ENCODE measurements around the gene DDX55. TPM values are rescaled to one million over a fixed set of nuclear protein-coding genes. Genes with fewer than 3 reads are reported as not detected.
"Not testable (repeated sequence)": the region's sequence is repeated elsewhere in the genome, so short reads cannot be mapped to it uniquely, and the experiment has no call there.

The DDX55 gene
- total RNA-seq, 2 donors from 2014 or later, result 40.8 to 57.4 TPM

DNA sequence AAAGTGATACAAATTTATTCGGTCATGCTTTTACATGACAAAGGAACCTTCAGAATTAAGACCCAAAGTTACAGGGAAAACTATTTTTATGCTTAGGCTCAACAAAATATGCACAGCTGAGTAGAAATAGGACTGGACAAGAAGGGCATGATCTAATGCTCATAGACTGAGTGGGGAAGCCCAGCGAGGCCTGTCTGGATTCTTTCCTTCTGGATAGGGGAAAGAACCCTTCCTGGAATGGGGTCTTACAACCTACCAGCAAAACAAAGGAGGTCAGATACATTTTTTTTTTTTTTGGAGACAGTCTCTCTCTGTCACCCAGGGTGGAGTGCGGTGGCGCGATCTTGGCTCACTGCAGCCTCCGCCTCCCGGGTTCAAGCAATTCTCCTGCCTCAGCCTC, 2.2 kb upstream of the DDX55 start:
- DNase-seq (ENCODE audit: low spot score in 2 of 2) (no peak), ATAC-seq (no peak)
- Mint-ChIP-seq H3K27ac (peak overlapping the region in 1 of 2 donors; percentile 47), H3K36me3 (peaks cover 21% of the 10 kb centered on the region in 2 donors), H3K9me3 (no peaks in the 10 kb centered on the region)

DNA sequence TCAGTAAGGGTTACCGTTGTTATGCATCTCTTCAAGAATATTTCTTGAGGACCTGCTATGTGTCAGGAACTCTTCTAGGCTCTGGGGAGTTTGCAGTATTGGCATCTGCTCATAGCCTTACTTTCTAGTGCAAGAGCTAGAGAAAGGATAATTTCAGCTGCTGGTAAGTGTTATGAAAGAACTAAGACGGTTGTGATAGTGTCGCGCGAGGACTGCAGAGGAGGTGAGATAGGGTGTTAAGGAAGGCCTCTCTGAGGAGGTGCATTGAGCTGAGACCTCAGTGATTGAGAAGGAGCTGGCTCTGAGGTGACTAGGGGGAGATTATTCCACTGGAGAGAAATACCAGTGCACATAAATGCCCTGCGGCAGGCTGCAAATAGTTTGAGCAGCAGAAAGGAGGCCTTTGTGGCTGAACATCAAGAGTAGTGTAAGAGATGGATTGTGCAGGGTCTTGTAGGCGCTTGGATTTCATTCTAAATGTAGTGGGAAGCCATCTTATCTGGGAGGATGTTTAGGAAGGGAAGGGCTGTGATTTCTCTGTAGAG, 824 bp downstream of the DDX55 start:
- Mint-ChIP-seq H3K36me3 (peaks cover 28 to 34% of the 10 kb centered on the region in 2 donors), H3K27ac (peak overlapping the region; percentile 84 to 92), H3K9me3 (no peaks in the 10 kb centered on the region)
- ATAC-seq (peak; percentile 1 to 17), DNase-seq (ENCODE audit: low spot score in 2 of 2) (no peak)

DNA sequence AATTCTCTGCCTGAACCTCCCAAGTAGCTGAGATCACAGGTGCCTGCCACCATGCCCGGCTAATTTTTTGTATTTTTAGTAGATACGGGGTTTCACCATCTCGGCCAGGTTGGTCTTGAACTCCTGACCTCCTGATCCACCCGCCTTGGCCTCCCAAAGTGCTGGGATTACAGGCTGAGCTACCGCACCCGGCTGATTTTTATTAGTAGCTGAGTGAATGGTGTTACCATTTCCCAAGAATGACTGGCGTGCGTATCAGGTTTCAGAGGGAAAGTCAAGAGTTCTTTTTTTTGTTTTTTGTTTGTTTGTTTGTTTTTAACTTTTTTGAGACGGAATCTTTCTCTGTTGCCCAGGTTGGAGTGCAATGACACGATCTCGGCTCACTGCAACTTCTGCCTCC, 1.6 kb downstream of the DDX55 start:
- peak overlapping the region; percentile 54 to 84 for H3K27ac Mint-ChIP-seq
- peaks cover 32 to 41% of the 10 kb centered on the region in 2 donors for H3K36me3 Mint-ChIP-seq
- ATAC-seq; H3K9me3 Mint-ChIP-seq; DNase-seq (ENCODE audit: low spot score in 2 of 2): not testable (repeated sequence)

DNA sequence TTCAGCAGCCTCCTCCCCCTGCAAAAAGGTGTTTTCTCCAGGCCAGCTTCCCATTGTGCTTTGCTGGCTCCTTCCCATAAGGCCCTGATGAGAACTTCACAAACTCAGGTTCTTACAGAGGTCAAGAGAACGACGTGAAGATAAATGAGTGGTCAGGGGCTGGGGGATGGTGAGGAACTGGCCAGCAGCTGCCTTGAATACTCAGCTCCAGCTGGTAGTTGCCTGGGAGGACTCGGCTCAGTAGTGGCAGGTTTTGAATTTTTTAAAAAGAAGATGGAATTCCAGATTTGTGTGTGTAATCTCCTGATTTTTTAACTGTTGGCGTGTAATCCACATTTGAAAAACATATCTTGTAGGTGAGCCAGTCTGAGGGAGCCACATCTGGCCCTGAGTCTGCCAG, 5.9 kb downstream of the DDX55 start:
- no peaks in the 10 kb centered on the region for H3K9me3 Mint-ChIP-seq
- DNase-seq (ENCODE audit: low spot score in 2 of 2) (no peak), ATAC-seq (no peak)
- peak overlapping the region in 1 of 2 donors; percentile 25 for H3K27ac Mint-ChIP-seq
- peaks cover 18 to 46% of the 10 kb centered on the region in 2 donors for H3K36me3 Mint-ChIP-seq

DNA sequence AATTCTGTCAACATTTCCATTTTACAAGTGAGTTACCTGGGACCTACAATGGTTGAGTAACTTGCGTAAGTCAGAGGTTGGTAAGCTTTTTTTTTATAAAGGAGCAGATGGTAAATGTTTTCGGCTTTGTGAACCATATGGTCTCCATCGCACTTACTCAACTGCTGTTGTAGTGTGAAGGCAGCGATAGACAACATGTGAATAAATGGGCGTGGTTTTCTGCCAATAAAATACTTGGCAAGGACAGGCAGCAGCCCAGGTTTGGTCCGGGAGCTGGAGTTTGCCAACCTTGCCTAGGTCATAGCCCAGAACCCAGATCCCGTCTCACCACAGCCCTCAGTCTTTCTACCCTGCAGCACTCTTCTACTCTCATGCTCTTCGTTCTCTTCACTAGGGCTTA, 6.3 kb downstream of the DDX55 start:
- ATAC-seq, result no peak
- Mint-ChIP-seq H3K27ac (no peak overlapping the region), H3K9me3 (no peaks in the 10 kb centered on the region), H3K36me3 (peaks cover 16 to 46% of the 10 kb centered on the region in 2 donors)
- no peak for DNase-seq (ENCODE audit: low spot score in 2 of 2)

DNA sequence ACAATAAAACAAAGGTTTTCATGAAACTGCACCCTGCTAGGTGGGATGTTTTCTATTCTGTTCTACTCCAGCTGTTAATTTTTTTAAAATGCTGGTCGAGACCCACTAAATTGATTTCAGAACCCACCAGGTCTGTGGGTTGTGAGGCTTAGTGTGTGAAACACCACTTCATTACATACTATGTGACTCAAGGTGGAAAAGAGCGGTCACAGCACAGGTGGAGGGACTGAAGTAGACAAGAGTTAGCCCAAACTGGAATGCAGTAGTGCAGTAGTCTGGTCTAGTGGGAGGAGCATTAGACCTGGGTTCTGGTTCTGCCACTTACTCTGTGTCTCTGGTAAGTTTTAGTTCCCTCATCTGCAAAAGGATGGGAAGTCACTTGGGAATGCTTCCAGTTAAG, 12.2 kb downstream of the DDX55 start:
- ATAC-seq (peak; percentile 46 to 81), DNase-seq (ENCODE audit: low spot score in 2 of 2) (no peak)
- Mint-ChIP-seq H3K36me3 (peaks cover 7 to 34% of the 10 kb centered on the region in 2 donors), H3K27ac (peak overlapping the region in 1 of 2 donors; percentile 93), H3K9me3 (no peaks in the 10 kb centered on the region)

DNA sequence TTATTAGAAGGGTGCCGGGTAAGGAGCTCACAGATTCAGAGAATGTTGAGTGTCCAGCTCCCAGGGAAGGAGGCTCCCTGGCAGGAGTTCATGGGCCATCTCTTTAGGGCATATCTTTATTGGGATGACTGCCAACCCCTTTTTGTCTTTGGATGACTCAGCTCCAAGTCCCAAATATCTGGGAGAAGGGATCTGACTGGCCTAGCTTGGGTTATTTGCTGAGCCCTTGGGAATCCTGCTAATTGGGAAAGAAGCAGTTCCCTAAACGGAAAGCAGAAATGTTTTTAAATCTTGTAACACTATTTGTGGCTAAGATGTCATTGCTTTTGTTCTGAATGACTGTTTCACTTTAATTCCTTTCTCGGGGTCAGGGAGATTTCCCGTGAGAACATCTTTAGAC, 12.6 kb downstream of the DDX55 start:
- ATAC-seq (no peak), DNase-seq (ENCODE audit: low spot score in 2 of 2) (no peak)
- Mint-ChIP-seq H3K36me3 (peaks cover 7 to 34% of the 10 kb centered on the region in 2 donors), H3K9me3 (no peaks in the 10 kb centered on the region), H3K27ac (peak overlapping the region; percentile 7 to 93)

DNA sequence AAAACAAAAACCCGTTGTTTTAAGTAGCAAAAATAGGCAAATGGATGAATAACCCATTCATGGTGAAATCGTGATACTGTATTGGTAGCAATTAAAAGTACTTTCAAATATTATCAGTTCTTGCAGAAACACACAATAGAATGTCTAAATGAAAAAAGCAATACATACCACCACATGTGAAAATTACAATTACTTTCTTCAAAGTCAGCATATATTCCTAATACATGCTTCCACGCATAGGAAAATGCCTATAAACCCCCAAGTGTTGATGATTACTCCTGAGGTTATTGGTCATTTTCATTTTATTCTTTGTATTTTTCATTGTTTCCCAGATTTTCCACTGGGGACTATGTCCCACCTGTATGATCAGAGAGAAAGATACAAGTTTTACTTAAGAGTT, 15.2 kb downstream of the DDX55 start:
- no peaks in the 10 kb centered on the region for H3K9me3 Mint-ChIP-seq
- no peak overlapping the region for H3K27ac Mint-ChIP-seq
- ATAC-seq (no peak), DNase-seq (ENCODE audit: low spot score in 2 of 2) (no peak)
- H3K36me3 Mint-ChIP-seq, result peaks cover 7 to 31% of the 10 kb centered on the region in 2 donors

DNA sequence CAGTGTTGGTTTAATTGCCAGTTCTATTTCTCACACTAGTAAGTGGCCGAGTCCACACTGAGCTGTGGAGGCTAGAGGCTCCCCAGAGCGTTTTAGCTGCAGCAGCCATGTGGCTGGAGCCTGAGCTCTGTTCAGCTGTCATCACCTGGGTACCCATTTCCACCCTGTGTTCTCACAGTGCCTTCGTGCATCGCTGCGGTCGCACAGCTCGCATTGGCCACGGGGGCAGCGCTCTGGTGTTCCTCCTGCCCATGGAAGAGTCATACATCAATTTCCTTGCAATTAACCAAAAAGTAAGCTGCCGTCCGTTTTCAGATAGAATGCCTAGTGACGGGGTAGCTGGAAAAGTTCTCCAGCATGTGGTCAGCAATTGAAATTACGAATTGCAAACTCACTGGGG, 15.7 kb downstream of the DDX55 start:
- ATAC-seq (no peak), DNase-seq (ENCODE audit: low spot score in 2 of 2) (no peak)
- peaks cover 7 to 29% of the 10 kb centered on the region in 2 donors for H3K36me3 Mint-ChIP-seq
- H3K9me3 Mint-ChIP-seq, result no peaks in the 10 kb centered on the region
- H3K27ac Mint-ChIP-seq, result no peak overlapping the region

DNA sequence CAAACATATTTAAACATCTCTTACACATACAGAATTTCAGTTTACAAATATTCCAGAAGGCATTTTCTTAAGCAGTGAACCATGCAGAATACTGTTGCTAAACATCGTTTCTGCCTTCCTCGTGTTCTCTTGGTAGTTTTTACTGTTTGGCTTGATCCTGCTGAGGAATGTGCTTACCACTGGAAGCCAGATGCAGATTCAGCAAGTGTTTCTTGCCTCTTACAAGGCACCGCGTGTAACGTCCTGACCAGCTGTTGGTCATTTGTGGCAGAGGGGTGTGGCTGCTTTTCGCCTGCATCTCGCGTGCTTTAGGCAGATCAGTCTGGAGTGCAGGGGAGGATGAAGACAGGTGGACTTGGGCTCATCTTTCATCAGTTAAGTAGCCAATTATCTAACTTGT, 19.2 kb downstream of the DDX55 start:
- peak overlapping the region; percentile 9 to 60 for H3K27ac Mint-ChIP-seq
- ATAC-seq (no peak), DNase-seq (ENCODE audit: low spot score in 2 of 2) (no peak)
- H3K36me3 Mint-ChIP-seq, result peaks cover 1 to 31% of the 10 kb centered on the region in 2 donors
- H3K9me3 Mint-ChIP-seq, result no peaks in the 10 kb centered on the region

DNA sequence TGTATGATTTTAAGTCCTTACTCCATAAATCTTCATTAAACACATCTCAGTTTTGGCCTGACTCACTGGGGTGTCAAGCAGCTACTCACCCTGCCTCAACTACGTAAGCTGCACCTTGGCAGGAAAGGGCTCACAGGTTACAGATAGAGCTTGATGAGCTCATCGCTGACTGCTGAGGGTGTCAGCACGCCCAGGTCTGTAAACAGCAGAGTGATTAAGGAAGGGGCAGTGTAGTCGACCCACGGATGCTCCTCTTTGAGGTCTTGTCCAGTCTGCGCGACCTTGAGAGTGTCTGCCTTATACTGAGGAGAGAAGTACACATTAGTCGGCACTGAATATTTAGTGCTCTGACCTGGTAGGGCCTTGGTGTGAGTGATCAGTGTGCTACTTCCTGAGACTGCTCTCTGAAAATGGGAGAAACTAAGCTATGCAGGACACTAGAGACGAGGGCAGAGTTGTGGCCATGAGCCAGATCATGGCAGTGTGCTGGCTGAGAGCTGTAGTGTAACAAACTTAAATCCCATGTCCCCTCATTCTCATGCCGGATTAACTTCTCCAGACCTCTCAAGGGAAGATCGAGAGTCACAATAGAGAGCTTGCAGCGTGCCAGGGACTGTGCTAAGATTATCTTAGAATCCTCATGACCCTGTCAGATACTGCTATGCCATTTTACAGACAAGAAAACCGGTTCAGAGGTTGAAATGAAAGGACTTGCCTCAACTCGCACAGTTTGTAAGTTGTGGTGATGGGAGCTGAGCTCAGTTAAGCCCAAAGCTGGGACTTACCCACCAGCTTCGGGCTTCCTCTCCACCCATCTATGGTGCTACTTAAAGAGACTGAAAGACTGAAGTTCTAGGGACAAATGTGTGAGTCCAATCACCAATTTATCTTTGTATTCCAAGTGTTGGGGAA, 20.0 kb downstream of the DDX55 start:
- ATAC-seq, result peak; percentile 70 to 76
- H3K36me3 Mint-ChIP-seq, result peaks cover 4 to 24% of the 10 kb centered on the region in 2 donors
- H3K27ac Mint-ChIP-seq, result peak overlapping the region; percentile 32 to 74
- no peaks in the 10 kb centered on the region for H3K9me3 Mint-ChIP-seq
- DNase-seq (ENCODE audit: low spot score in 2 of 2), result no peak

DNA sequence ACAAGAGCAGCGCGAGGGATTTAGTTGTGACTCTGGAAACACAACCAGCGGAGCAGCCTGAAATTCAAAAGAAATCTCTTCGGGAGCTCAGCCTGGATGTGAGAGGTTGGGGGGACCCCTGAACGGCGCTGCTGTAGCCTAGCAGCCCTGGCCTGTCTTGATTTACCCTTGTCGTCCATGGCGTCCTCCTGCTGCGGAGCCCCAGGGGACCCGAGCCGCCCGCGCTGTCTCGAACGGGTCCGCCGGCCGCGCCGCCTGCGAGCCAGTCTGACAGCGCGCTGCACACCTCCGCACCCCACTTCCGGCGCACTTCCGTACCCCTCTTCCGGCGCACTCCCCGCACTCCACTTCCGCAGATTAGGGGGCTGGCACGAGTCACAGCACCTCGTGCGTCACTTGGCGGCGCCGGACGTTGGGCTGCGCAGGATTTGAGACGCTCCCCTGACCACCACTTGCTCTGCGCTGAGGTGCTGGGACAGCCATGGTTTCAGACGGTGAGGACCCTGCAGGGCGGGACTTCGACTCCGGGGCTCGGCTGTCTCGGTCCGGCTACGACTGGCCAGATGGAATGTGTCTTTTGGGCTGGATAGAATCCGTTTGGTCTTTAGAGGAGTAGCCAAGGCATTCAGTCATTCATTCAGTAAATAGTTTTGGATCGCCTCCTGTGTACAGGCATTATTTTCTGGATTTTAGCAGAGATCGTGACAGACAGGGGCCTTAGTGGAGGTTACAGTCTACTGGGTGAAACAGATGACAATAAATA, 31.7 kb downstream of the DDX55 start, which contains the start of the genes EIF2B1 and GTF2H3:
TSS of gene EIF2B1 (minus strand) at position 308 of the 763 bp plus-strand sequence. CDS start at position 179, 129 bp downstream.
TSS of gene GTF2H3 (plus strand) at position 451 of the 763 bp plus-strand sequence. CDS start at position 482, 31 bp downstream.
- DNase-seq (ENCODE audit: low spot score in 2 of 2) (peak; percentile 92 to 97), ATAC-seq (peak; percentile 99)
- no peaks in the 10 kb centered on the region for H3K9me3 Mint-ChIP-seq
- H3K27ac Mint-ChIP-seq, result peak within 1 kb of the TSS; percentile 94 to 99
- peaks cover 13 to 26% of the 10 kb centered on the region in 2 donors for H3K36me3 Mint-ChIP-seq

DNA sequence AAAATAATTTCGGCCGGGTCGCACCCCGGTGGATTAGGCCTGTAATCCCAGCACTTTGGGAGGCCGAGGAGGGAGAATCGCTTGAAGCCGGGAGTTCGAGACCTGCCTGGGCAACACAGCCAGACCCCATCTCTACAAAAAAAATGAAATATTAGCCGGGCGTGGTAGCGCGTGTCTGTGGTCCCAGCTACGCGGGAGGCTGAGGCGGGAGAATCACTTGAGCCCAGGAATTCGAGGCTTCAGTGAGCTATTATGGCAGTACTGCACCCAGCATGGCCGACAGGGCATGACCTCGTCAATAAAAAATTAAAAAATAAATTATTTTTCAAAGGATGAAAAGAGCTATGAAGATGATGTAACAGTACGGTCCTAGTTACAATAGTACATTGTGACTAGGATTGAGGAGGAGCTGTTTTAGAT, 32.3 kb downstream of the DDX55 start:
- DNase-seq (ENCODE audit: low spot score in 2 of 2), result no peak
- Mint-ChIP-seq H3K36me3 (peaks cover 13 to 26% of the 10 kb centered on the region in 2 donors), H3K27ac (peak overlapping the region; percentile 94 to 99), H3K9me3 (no peaks in the 10 kb centered on the region)
- ATAC-seq, result no peak

DNA sequence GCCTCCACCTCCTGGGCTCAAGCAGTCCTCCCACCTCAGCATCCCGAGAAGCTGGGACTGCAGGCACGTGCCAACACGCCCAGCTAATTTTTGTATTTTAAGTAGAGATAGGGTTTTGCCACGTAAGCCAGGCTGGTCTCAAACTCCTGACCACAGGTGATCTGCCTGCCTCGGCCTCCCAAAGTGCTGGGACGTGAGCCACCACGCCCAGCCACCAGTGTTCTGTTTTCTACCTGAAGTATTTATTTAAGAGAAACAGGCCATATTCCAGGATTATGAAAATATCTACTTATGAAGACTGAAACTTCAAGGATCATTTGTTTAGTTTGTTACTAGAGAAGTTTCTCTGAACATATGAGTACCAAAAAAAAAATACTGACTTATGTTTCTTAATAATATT, 42.0 kb downstream of the DDX55 start:
- DNase-seq (ENCODE audit: low spot score in 2 of 2) (no peak), ATAC-seq (no peak)
- Mint-ChIP-seq H3K27ac (no peak overlapping the region), H3K36me3 (peaks cover 6 to 14% of the 10 kb centered on the region in 2 donors), H3K9me3 (no peaks in the 10 kb centered on the region)

DNA sequence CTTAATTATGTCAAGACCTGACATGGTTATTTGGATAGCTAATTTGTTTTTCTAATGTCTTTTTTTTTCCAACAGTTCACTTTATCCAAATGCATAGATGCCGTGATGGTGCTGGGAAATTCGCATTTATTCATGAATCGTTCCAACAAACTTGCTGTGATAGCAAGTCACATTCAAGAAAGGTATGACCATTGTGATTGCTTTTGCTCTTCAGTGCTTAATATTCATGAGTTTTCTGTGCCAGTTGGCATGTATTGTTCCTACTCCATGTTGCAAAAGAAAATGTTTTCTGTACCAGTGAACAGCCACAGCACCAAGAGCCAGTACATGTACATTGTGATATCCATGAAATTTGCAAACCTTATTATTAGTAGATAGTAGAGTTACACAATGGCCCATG, 43.5 kb downstream of the DDX55 start:
- DNase-seq (ENCODE audit: low spot score in 2 of 2), result no peak
- Mint-ChIP-seq H3K27ac (no peak overlapping the region), H3K9me3 (no peaks in the 10 kb centered on the region), H3K36me3 (peaks cover 6 to 14% of the 10 kb centered on the region in 2 donors)
- no peak for ATAC-seq

DNA sequence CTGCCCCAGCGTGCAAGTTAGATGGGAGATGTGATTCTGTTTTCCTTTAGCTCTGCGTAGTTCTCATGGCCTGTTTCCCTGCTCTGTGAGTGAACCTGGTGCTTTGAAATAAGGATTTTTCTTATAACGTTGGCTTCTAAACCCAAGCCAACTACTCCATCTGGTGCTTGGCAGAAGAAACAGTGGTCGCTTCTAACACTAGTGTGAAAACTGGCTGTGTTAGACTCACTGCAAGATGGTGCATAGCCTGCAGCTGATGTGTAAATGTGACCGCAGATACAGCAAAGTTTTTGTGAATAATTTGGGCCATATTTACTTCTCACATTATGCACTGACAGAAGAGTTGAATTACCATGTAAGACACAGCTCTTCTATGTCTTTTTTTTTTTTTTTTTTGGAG, 44.0 kb downstream of the DDX55 start:
- Mint-ChIP-seq H3K9me3 (no peaks in the 10 kb centered on the region), H3K36me3 (peaks cover 6 to 14% of the 10 kb centered on the region in 2 donors), H3K27ac (no peak overlapping the region)
- no peak for DNase-seq (ENCODE audit: low spot score in 2 of 2)
- no peak for ATAC-seq

DNA sequence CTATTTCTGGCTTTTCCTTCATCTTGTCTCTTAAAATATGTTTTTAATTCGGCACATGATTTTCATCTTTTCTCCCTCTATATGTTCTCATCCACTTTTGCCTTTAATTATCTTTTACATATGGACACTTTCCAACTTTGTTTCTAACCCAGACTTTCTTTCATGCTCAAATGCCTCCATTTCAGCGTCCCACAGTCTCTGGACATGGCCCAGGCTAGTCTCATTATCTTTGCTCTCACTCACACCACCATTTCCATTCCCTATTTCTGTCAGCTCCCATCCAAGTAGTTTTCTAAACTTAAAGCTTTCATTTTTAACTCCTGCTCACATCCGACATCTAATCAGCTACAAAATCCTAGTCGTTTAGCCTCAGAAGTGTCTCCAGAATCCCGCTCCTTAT, 46.5 kb downstream of the DDX55 start:
- Mint-ChIP-seq H3K9me3 (no peaks in the 10 kb centered on the region), H3K27ac (peak overlapping the region in 1 of 2 donors; percentile 30), H3K36me3 (peaks cover 6 to 19% of the 10 kb centered on the region in 2 donors)
- DNase-seq (ENCODE audit: low spot score in 2 of 2) (no peak), ATAC-seq (no peak)

All from activated naive CD4-positive, alpha-beta T cell treated with anti-CD3 and anti-CD28 coated beads, Interleukin-2, amount 50 U/mL, for 72 hours (primary cell).